Left lobe of liver (tissue), 2 donors: ENCODE results near the gene GBX2. TPM values are rescaled to one million over a fixed set of nuclear protein-coding genes. Genes with fewer than 3 reads are reported as not detected.

Source experiments
- ATAC-seq: fragments of 200-7000 bp; cut with Tn5 transposase; one replicate; pipeline ENCODE4 v1.9.1; 2020; ENCODE audit warnings: mild to moderate bottlenecking, moderate library complexity
- DNase-seq: peaks from one replicate; pipeline ENCODE4 v3.0.0-alpha.2; 2020; ENCODE audit warnings: low spot score
- total RNA-seq: library from RNA; stranded (reverse); gene quantifications from one replicate; pipeline ENCODE4 v1.2.1, GENCODE V29; 2021
- donor health status: DM: no; HTN: no; CAD: no; lungs with moderate emphysema.
- donor health status: DM: no; HTN: yes; CAD: no.

Gene GBX2
- total RNA-seq, result not detected

DNA sequence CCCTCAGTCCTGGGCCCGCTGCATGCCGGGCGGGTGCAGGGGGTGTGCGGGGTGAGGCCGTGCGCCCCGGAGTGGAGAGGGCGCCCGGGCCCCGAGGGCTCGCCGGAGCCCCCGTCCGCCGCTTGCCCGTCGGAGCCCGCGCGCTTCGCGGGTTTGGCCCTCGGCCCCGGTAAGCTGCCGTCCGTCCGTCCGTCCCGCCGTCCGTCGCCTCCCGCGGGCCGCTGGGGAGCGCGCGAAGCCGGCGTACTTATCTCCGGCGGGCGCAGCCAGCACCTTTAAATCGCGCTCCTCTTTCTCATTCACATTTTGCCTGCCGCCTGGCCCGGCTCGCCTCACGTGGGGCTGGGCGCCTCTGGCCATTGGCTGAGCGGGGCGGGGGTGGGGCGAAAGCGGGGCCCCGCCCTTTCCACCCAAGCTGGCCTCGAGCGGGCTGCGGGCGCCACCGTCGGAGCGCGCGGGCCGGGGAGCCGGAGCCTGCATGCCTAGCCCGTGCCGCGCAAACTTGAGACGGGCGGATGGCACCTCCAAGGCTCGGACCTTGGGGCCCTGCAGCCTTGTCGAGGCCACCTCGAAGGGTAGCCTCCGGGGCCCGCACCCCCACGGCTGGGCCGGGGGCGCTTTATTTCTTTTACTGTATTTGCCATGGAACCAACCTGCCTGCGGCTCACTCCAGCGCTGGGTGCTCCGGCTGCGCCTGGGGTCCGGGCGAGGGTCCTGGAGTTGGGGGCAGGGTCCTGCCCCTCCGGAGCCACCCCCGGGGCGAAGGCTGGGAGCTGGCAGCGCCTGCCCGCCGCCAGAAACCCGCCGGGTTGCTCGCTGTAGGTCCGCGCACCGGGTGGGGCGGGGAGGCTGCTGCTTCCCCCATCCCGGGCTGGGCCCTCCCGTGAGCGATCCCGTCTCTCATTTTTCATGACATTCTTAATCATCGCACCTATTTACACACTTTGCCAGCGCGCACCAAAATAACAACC lies at the start of gene GBX2:
GBX2 (minus strand) TSS at position 277 of the 971 bp plus-strand sequence. CDS start 415 bp downstream, outside the sequence.
- DNase-seq (no peak), ATAC-seq (no peak)

DNA sequence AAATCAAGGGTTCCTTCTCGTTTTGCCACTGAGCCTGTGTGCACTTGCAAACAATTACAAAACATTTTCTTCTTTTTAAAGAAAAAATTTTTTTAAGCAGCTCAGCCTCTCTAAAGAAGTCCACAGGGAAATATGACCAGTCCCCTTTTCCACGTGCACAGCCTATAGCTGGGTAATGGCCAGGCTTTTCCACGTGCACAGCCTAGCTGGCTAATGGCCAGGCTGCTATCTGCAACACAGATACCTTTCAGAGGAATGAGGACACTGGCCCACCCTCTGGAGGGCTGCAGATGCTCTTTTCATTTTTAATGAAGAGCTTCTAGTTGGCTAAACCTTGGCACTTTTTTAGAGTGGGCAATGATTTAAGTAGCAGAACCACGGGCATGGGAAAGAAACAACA lies 49.7 kb upstream of the GBX2 start:
- ATAC-seq (no peak), DNase-seq (no peak)

DNA sequence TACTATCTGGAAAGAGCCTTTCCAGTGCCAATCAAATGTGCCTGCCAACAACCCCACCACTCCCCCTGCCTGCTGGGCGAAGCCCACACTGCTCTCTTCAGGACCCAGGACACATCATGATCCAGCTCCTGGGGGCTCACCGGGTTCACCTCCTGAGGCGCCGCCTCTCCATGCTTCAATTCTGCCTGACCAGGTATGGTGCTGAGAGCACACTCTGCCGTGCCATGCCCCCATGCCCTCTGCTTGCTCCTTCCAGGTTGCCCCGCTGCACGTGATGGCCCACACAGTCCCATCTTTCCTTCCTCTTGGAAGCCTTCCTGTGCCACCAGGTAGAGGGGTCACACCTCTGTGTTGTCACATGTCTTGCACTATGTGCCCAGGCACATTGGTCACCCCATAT lies 48.5 kb upstream of the GBX2 start:
- no peak for DNase-seq
- no peak for ATAC-seq

DNA sequence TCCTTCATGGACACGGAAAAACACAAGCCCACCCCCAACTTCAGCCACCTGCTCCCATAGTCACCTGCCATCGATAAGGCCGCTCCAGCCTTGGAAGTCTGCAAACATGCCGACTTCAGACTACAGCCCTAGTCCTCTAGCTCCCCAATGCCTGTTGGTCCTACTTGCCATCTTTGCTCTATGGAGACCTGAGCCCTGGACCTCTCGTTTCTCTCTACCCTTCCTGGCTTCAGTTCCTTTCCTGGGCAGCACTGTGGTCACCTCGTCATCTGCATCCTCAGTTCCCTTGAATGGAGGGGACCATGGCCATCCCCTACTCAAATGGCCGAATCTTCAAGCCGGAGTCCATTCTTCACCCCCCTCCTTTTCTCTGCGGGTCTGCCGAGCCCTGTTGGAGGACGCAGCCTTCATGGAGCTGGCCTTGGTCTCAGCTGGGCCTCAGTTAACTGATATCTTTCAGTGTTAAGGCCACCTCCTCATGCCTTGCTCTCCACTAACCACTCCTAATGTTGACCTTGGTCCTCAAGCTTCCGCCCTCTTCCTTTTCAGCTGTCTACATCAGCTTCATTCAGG lies 47.7 kb upstream of the GBX2 start:
- ATAC-seq (no peak), DNase-seq (no peak)

DNA sequence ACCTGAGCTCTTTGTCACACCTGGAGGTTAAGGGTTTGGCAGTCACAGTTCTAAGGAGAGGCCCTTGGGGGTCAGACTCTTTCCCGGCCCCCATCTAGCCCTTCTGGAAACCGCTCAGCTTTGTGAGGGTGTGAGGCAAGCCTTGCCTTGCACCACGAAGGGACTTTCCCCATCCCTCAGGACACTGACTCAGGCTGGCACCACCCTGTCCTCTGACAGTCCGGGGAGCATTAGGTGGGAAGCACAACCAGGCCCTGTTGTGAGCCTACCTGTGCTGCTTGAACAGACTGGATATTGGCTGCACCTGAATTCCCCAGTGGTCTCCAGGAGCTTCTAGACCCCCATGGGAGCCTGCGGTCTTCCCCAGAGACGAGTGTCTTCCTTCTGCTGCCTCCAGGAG lies 47.0 kb upstream of the GBX2 start:
- no peak for ATAC-seq
- DNase-seq, result no peak

DNA sequence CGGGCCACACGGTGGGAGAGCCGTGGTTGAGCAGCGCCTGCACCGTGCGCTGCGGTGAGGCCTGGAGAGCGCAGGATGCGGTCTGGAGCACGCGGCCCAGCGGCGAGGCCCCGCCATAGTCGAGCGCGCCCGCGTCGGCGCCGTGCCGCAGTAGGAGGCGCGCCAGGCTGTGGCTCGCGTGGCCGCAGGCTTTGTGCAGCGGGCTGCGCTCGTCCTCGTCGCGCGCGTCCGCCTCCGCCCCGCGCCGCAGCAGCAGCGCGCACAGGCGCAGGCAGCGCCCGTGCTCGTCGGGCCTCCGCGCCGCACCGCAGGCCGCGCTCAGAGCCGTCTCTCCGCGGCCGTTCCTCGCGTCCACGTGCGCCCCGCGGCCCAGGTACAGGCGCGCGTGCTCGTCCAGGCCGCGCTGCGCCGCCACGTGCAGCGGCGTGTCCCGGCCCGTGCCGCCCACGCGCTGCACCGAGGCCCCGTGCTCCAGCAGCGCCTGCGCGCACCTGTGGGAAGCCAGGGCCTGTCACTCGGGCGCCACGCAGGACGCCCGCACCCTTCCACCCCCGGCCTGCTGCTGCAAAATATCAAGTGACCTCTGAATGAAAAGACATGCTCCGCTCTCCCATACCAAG lies 46.3 kb upstream of the GBX2 start:
- DNase-seq (no peak), ATAC-seq (no peak)

DNA sequence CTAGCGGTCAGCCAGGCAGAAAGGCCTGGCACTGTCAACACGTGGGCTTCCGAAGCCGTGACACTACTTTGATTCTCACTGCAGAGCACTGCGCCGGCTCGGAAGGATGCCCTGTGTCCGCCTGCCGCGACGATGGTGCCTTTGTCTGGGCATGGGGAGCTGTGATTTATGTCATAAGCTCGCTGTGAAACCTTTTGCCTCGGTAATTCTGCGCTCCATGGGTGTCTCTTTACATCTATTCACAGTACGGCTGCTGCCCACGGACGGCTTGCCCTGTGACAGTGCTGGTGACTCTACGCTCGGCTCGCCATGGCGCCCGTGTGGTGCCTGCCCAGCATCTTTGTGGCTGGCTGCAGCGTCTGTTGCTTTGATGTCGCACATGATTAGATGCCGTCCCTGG lies 43.1 kb upstream of the GBX2 start:
- DNase-seq, result no peak
- no peak for ATAC-seq

DNA sequence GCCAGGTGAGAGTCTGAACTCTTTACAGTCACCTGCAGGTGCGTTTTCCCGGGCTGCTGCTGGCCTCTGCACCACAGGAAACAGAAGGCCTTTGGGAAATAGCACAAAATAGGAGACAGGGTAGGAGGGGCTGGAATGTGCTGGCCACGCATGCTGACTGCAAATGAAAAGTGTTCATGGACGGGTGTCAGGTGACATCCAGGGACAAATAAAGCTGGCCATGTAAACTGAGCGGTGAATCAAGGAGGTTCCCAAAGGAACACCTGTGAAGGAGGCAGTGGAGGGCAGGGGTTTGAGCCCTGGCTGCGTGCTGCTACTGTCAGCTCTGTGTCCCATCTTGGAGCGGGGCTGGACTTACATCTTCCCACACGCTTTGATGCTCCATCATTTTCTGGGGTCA lies 42.4 kb upstream of the GBX2 start:
- DNase-seq (no peak), ATAC-seq (no peak)

DNA sequence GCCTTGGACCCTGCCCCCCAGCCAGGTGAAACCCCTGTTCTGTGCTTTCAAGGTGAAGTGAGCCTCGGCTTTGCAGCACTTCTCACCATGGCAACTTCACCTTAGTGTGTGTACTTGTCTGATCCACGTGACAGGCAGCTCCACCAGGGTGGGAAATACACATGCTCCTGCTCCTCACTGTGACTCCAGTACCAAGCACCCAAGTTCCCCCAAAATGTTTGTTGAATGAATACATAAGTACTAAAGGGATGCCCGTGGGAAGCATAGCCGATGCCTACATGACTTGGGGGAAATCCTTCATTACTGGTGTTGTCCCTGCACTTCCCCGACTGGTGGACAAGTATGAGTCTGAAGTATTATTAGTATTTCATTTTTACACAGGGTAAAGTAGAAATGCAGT lies 41.8 kb upstream of the GBX2 start:
- DNase-seq, result no peak
- no peak for ATAC-seq

DNA sequence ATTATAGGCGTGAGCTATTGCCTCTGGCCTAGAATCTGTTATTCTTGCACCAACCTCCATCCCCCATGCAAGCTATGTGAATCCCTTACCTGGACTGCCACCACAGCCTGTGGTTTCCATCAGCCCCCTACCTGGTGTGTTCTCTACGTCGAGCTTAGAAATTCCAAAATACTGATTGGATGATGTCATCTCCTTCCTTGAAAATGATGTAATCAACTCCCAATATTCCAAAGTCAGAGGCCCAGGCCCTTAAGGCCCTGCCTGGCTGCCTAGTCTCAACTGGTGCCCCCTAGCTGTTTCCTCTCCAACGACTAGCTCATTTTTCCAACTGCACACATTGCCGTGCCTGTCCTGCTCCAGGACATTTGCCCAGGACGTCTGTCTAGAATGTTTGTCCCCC lies 41.3 kb upstream of the GBX2 start:
- no peak for DNase-seq

DNA sequence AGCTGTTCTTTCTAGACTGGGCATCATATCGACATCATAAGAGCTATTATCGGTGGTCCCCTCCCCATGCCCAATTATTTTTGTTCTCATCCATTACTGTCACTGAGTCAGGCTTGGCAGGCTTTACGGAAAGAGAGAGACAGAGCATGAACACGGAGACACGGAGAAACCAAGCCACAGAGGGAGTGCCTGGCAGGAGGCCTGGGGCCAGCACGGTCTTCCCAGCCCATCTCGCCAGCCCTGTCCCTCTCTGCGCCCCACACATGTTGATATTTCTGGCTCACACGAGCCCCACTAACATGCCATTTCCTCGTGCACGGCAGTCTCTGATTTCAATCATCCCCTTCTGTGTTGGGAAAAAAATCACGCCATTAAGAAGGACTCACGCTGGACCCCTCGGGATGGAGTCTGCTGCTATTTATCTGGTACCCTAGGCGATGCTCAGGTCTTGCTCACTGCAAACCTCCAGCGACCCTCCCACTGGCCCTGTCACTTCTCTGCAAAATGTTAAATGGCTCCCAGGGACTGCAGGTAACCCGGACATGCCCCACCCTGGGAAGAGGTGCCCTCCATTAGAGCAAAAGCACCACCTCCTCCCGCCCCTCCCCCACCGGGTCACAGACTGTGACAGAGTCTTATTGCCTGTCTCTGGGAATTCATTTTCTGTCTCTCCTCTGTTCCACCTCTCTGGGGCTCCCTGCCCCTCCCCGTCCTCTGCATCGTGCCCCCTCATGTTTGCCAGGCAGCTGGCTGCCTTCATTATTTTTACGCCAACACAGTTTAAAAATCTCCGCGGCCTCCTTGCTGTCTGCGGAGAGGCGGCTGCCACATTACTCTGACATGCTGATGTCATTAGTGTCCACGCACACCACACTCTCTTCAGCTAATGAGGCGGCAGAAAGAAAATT lies 40.1 kb upstream of the GBX2 start:
- ATAC-seq, result no peak

More for the DNA sequence above, 41.3 kb upstream of the GBX2 start:
- no peak for ATAC-seq

DNA sequence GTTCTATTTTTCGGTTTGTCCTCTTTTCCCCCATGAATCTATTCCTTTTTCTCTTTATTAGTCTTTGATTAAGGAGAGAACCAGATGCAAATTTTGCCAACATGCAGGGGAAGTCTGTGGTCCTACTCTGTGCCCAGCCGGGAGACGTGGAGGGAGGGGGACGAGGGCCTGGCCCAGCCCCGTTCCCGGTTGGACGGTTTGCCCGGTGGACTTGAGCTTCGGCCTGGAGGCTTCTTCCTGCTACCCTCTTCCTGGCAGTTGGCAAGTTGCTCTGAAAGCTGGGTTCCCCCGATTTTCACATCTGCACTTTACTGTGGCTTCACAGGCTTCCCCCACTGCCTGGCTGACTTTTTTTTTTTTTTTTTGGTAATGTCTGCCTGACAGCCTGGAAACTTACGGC lies 39.3 kb upstream of the GBX2 start:
- DNase-seq (no peak), ATAC-seq (no peak)

More for the DNA sequence above, 40.1 kb upstream of the GBX2 start:
- no peak for DNase-seq

DNA sequence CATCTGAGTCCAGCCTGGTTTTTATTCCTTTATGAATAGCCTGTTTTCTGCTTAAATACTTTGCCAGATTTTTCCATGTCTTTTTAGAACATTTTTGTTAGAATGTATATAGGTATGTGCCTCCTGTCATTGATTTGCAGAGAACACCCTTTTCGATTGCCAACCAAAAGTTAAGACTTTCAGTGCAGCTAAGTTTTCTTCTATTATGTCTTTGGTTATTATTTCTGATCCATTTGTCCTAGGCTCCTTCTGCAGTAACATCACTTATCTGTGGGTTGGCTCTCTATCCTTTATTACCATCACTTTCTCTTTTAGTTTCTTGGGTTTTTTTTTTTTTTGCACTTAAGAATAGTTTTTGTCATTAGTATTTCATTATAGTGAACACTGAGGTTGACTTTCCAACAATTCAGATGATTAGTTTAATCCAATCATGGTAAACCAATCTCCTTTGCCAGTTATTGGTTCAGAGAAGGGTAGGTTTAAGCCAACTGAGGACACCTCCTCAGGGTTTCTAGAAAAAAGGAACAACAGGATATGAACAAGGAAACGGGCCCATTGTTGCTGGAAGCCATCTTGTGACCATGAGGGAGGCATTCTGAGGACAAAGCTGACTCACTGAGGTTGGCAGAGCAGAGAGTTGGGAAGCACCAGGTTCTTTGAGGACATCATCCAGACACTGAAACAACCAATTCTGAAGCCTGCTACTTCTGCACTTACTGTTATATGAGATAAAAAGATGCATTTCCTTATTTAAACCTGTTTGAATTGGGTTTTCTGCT lies 37.9 kb upstream of the GBX2 start:
- DNase-seq (no peak), ATAC-seq (no peak)

DNA sequence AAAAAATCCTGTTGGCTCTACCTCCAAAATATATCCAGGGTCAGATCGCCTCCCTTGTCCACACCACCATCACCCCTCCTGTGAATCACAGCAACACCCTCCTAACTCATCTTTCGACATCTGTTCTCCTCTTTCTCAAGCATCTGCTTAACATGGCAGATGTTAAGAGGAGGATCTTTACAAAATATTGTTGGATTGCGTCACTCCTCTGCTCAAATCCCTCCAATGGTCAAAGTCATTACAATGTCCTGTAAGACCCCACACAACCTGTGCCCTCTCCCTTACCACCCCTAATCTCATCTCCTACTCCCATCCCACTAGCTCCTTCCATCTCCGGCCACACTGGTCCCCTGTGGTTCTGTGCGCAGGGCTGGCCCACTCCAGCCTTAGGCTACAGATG lies 36.8 kb upstream of the GBX2 start:
- ATAC-seq (no peak), DNase-seq (no peak)

DNA sequence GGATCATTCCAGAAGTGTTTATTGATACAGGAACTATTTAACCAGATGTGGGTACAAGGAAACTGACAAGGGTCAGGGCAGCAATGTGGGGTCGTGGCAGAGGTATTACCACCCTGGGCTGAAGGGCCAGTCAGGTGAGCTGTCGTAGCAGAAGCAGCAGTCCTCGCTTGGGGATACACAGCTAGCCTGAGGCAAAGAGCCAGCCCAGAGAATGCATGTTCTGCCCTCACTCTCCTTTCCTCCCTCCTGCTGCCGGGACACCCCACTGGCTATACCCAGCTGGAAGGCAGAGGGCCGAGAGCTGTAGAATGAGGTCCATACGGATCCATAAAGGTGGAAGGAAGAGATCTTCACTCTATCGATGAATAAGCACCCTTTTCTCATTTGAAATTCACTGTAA lies 32.2 kb upstream of the GBX2 start:
- no peak for DNase-seq

DNA sequence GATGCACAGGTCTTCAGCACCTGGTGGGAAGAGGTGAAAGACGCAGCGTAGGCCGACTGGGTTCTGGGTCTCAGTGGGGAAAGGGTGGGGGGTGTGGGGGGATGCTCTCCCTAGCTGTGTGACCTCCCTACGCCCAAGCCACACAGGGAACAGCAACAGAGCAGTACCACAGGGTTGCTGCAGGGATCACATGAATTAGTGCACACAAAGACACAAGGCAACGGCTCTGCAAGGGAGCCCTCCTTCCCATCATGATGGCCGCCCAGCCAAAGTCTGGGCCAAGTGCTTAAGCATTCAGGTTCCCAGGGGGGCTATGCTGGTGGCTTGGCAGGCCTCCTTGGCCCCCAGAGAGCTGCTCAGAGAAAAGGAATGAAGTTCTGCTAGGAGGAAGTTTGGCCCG lies 28.2 kb upstream of the GBX2 start:
- DNase-seq, result no peak
- ATAC-seq, result no peak

More for the DNA sequence above, 32.2 kb upstream of the GBX2 start:
- ATAC-seq, result no peak

DNA sequence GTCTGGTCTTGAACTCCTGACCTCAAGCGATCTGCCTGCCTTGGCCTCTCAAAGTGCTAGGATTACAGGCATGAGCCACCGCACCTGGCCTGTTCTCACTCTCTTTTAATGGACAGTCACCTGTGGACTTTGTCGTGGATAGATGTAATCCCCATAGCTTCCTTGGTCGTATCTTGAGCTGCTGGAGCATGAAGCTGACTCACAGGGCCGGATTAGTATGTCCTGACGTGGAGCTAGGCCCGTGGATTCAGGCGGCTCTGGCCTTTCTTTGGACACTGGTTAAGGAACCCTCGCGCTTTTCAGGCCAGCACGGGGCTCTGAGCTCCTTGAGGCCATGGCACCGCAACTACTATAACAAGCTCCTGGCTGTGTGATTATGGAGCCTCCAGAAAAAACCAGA lies 27.5 kb upstream of the GBX2 start:
- ATAC-seq (no peak), DNase-seq (no peak)

DNA sequence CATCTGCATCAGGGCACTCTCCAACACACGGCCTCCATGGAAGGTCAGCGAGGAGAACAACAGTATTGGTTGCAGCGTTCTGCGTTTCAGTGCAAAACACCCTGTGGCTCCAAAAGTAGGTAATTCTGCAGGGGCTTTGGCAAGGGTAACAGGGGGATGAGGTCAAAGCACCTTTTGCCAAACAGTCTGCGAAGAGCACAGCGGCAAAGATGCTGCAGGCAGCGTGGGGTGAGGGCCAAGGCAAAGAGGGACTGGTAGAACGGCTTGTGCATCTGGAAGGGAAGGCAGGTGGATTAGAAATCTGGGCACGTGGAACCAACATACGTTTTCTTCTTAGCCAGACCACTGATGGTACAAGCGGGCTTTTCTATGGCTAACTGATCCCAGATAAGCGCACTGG lies 26.6 kb upstream of the GBX2 start:
- no peak for DNase-seq

DNA sequence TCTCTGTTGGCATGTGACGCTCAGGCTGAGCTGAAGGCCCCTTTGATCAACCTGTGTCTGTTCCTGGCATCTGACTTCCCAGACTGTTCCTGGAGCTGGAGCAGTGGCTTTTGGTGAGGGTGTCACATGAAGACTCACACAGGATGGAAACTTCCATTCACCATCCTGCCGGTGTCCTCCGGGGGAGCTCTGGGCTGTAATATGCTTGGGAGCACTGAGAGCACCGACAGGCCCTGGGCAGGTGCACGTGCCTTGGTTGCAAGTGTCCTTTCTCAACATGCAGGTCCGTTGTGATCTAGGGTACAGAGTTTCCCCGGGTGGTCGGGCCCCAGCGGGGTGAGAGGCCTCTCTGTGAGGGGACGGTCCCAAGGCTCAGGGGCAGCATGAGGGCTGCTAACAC lies 24.8 kb upstream of the GBX2 start:
- DNase-seq (no peak), ATAC-seq (no peak)

More for the DNA sequence above, 26.6 kb upstream of the GBX2 start:
- ATAC-seq, result no peak

DNA sequence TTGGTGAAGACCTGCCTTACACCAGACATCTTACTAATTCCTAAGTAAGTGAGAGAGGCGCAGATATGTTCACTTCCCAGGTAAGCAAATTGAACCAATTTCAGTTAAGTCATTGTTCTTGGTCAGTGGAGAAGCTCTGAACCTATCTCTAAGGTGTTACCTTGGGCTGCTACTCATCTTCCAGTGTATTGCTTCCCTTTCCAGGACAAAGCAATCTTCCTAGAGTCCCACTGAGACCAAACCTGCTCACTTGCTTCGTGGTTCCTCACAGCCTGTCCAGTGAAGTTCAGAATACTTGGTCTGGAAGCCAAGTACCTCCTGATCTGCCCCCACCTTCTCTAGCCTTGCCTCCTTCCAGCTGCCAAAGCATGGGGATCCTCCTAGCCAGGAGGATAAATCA lies 22.5 kb upstream of the GBX2 start:
- ATAC-seq (no peak), DNase-seq (no peak)
